Prostate gland (tissue), 2 donors: ENCODE data around the gene TRIM34.

Experiments
- POLR2A ChIP-seq: fragments of 450-650 bp; IDR thresholded peaks from one replicate; pipeline ENCODE4 v1.6.1; 2016; ENCODE audit warnings: antibody characterized with exemption, mild to moderate bottlenecking
- POLR2AphosphoS5 ChIP-seq: sonication (generic); formaldehyde crosslinking; IDR thresholded peaks from one replicate; pipeline ENCODE4 v1.6.1; 2017; ENCODE audit warnings: antibody characterized with exemption
- TF ChIP-seq, protein P1 (sequence below), 4 experiments: fragments of 200-600 bp in 2 of 4; fragments of 450-650 bp in 2 of 4; sonication (generic) in 2 of 4; IDR thresholded peaks; 1 replicate in 3 of 4; 2 replicates in 1 of 4; pipeline ENCODE4 v1.5.1; 2016 to 2019; ENCODE audit warnings: antibody characterized with exemption in 4 of 4, mild to moderate bottlenecking in 2 of 4, moderate library complexity in 2 of 4

DNA sequence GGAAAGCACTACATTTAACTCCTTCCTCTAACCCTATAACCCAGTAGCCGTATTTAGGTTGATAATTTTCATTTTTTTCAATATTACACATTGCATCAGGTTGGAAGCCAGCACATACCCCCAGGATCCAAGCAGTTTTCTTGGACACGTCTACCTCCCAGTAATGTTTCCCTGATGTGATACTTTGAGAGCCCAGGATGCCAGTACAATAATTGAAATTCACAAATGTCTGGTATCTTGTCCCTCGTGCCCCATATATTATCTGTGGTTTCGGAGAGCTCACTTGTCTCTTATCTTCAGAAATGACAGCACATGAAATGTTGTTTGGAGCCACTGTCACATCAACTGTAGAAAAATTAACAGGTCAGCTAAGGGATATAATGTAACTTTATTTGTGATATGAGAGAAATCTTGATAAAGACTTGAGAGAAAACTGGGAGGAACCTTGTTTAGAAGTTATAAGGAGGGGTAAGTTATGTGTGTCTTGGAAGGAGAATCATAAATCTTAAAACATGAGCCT lies 40.3 kb downstream of the TRIM34 start:
- TF ChIP-seq POLR2AphosphoS5 (no peak), POLR2A (no peak)
- TF ChIP-seq, protein P1, sequence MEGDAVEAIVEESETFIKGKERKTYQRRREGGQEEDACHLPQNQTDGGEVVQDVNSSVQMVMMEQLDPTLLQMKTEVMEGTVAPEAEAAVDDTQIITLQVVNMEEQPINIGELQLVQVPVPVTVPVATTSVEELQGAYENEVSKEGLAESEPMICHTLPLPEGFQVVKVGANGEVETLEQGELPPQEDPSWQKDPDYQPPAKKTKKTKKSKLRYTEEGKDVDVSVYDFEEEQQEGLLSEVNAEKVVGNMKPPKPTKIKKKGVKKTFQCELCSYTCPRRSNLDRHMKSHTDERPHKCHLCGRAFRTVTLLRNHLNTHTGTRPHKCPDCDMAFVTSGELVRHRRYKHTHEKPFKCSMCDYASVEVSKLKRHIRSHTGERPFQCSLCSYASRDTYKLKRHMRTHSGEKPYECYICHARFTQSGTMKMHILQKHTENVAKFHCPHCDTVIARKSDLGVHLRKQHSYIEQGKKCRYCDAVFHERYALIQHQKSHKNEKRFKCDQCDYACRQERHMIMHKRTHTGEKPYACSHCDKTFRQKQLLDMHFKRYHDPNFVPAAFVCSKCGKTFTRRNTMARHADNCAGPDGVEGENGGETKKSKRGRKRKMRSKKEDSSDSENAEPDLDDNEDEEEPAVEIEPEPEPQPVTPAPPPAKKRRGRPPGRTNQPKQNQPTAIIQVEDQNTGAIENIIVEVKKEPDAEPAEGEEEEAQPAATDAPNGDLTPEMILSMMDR (IDR thresholded peaks at IDR 0.05), result no peak
